ENCODE measurements around the gene GNAT3. TPM values are rescaled to one million over a fixed set of nuclear protein-coding genes. Genes with fewer than 3 reads are reported as not detected.

Gene GNAT3
- total RNA-seq (not detected), polyA plus RNA-seq (not detected)

DNA sequence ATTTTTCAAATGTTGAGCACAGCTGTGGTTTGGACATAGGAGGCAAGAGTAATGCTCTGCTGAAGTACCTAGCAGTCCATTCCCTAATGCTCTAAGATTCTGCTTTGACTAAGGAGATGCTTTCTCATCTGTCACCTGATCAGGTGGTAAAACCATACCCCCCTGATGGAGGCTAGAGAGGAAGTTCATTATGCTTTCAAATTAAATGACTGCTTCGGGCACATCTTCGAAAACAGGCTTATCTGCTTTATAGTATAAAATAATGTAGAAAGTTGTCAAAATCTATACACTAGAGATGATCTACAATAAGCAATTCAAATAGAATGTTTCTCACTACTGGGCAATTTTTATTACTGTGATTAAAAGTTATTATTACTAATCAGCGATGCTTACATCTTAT is at the start of gene GNAT3:
Gene GNAT3 (minus strand): TSS at position 101 of the 400 bp plus-strand sequence. CDS start 138 bp downstream, outside the sequence.
- H3K27ac ChIP-seq (ENCODE audit: insufficient read depth, low read length, poor library complexity, severe bottlenecking): no peak within 1 kb of the TSS
- no peak within 1 kb of the TSS for H3K4me3 ChIP-seq (ENCODE audit: low read depth, low read length)
- Mint-ChIP-seq H3K27me3 (no peaks in the 10 kb centered on the region), H3K27ac (no peak within 1 kb of the TSS), H3K4me3 (no peak within 1 kb of the TSS), H3K4me1 (no peaks in the 10 kb centered on the region), H3K36me3 (no peaks in the 10 kb centered on the region), H3K9me3 (peaks cover 0 to 7% (median 0%) of the 10 kb centered on the region in 7 donors)
- ATAC-seq (ENCODE audit: low read depth in 2 of 2) (no peak), DNase-seq (no peak)
- H3K27me3 ChIP-seq (ENCODE audit: control insufficient read depth, insufficient read depth, low read length): no peaks in the 10 kb centered on the region
- H3K9me3 ChIP-seq (ENCODE audit: control insufficient read depth in 2 of 2, low read length in 2 of 2): no peaks in the 10 kb centered on the region
- no peaks in the 10 kb centered on the region for H3K4me1 ChIP-seq (ENCODE audit: control insufficient read depth, insufficient read depth, low read length, poor library complexity, severe bottlenecking)
- no peaks in the 10 kb centered on the region for H3K36me3 ChIP-seq (ENCODE audit: control insufficient read depth, insufficient read depth, low read length)

DNA sequence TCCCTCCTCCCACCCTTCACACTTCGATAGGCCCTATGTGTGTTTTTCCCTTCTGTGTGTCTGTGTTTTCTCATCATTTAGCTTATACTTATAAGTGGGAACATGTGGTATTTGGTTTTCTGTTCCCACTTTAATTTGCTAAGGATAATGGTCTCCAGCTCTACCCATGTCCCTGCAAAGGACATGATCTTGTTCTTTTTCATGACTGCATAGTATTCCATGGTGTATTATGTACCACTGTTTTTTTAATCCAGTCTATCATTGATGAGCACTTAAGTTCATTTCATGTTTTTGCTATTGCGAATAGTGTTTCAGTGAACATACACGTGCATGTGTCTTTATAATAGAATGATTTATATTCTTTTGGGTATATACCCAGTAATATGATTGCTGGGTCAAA is 46.3 kb upstream of the GNAT3 start:
- H3K27me3 Mint-ChIP-seq: no peaks in the 10 kb centered on the region
- H3K36me3 ChIP-seq (ENCODE audit: control insufficient read depth, insufficient read depth, low read length): no peaks in the 10 kb centered on the region
- H3K4me1 ChIP-seq (ENCODE audit: control insufficient read depth, insufficient read depth, low read length, poor library complexity, severe bottlenecking): no peaks in the 10 kb centered on the region
- peaks cover 5 to 32% (median 12%) of the 10 kb centered on the region in 7 donors for H3K9me3 Mint-ChIP-seq
- H3K4me3 Mint-ChIP-seq: no peak overlapping the region
- DNase-seq (no peak), ATAC-seq (ENCODE audit: low read depth in 2 of 2) (no peak)
- H3K27me3 ChIP-seq (ENCODE audit: control insufficient read depth, insufficient read depth, low read length): no peaks in the 10 kb centered on the region
- no peak overlapping the region for H3K27ac Mint-ChIP-seq
- no peak overlapping the region for H3K27ac ChIP-seq (ENCODE audit: insufficient read depth, low read length, poor library complexity, severe bottlenecking)
- H3K9me3 ChIP-seq (ENCODE audit: control insufficient read depth in 2 of 2, low read length in 2 of 2): no peaks in the 10 kb centered on the region
- H3K36me3 Mint-ChIP-seq: no peaks in the 10 kb centered on the region
- H3K4me3 ChIP-seq (ENCODE audit: low read depth, low read length): no peak overlapping the region
- peaks cover 0 to 4% (median 0%) of the 10 kb centered on the region in 4 donors for H3K4me1 Mint-ChIP-seq

DNA sequence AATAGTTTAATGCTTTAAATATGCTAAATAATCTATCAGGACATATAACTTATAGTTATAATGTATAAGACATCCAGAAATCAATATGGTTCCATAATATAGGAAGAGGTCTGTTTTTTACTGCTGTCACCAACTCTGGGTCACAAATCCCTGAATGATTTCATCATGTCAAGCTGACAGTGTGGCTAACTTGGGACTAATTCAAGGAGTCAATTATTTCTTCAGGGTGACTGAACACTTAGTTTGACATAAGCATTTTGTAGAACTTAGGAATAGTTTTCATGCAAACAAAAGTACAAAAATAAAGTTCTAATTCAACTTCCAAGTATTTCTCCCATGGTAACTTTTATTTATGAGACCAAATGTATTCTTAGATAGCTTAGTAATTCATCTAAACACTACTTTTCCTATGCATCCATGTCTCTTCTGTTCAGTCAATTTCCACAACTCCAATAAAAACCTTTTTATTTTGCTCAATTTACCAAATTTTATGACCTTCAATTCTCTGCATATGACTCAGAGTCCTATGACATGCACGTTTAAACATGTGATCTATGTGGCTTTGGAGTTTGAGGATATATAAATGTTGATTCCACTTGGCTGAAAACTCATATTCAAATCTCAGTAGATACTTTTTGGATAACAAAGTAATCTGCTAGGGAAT is 40.3 kb upstream of the GNAT3 start:
- Histone ChIP-seq H3K27ac (ENCODE audit: insufficient read depth, low read length, poor library complexity, severe bottlenecking) (no peak overlapping the region), H3K4me3 (ENCODE audit: low read depth, low read length) (no peak overlapping the region), H3K4me1 (ENCODE audit: control insufficient read depth, insufficient read depth, low read length, poor library complexity, severe bottlenecking) (no peaks in the 10 kb centered on the region), H3K27me3 (ENCODE audit: control insufficient read depth, insufficient read depth, low read length) (no peaks in the 10 kb centered on the region), H3K9me3 (ENCODE audit: control insufficient read depth in 2 of 2, low read length in 2 of 2) (no peaks in the 10 kb centered on the region), H3K36me3 (ENCODE audit: control insufficient read depth, insufficient read depth, low read length) (no peaks in the 10 kb centered on the region)
- Mint-ChIP-seq H3K36me3 (no peaks in the 10 kb centered on the region), H3K9me3 (peaks cover 0 to 10% (median 5%) of the 10 kb centered on the region in 7 donors), H3K4me1 (no peaks in the 10 kb centered on the region), H3K27me3 (no peaks in the 10 kb centered on the region), H3K27ac (no peak overlapping the region), H3K4me3 (no peak overlapping the region)
- DNase-seq (no peak), ATAC-seq (ENCODE audit: low read depth in 2 of 2) (no peak)

DNA sequence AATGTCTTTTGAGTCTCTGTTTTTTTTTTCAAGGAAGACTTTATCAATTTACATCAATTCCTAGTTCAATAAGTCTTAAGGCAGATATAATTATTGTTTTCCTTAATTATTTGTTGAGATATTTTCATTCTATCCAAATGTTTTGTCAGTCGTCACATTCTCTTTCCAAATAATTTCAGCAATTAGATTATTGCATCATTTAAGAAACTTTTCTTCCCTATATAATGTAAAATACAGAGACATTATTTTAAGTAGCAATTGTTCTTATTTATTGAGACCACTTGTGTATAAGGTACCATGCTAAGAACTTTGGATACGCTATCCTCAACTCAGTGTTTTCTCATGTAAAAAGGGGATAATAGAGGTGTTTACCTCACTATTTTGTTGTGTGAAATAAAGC is 38.1 kb upstream of the GNAT3 start:
- no peak overlapping the region for H3K4me3 Mint-ChIP-seq
- H3K4me1 Mint-ChIP-seq: no peaks in the 10 kb centered on the region
- no peaks in the 10 kb centered on the region for H3K36me3 Mint-ChIP-seq
- Histone ChIP-seq H3K4me3 (ENCODE audit: low read depth, low read length) (no peak overlapping the region), H3K27ac (ENCODE audit: insufficient read depth, low read length, poor library complexity, severe bottlenecking) (no peak overlapping the region), H3K9me3 (ENCODE audit: control insufficient read depth in 2 of 2, low read length in 2 of 2) (no peaks in the 10 kb centered on the region), H3K27me3 (ENCODE audit: control insufficient read depth, insufficient read depth, low read length) (no peaks in the 10 kb centered on the region), H3K4me1 (ENCODE audit: control insufficient read depth, insufficient read depth, low read length, poor library complexity, severe bottlenecking) (no peaks in the 10 kb centered on the region), H3K36me3 (ENCODE audit: control insufficient read depth, insufficient read depth, low read length) (no peaks in the 10 kb centered on the region)
- ATAC-seq (ENCODE audit: low read depth in 2 of 2): no peak
- H3K27ac Mint-ChIP-seq: no peak overlapping the region
- no peaks in the 10 kb centered on the region for H3K27me3 Mint-ChIP-seq
- H3K9me3 Mint-ChIP-seq: peaks cover 0 to 13% (median 5%) of the 10 kb centered on the region in 7 donors
- DNase-seq: no peak

DNA sequence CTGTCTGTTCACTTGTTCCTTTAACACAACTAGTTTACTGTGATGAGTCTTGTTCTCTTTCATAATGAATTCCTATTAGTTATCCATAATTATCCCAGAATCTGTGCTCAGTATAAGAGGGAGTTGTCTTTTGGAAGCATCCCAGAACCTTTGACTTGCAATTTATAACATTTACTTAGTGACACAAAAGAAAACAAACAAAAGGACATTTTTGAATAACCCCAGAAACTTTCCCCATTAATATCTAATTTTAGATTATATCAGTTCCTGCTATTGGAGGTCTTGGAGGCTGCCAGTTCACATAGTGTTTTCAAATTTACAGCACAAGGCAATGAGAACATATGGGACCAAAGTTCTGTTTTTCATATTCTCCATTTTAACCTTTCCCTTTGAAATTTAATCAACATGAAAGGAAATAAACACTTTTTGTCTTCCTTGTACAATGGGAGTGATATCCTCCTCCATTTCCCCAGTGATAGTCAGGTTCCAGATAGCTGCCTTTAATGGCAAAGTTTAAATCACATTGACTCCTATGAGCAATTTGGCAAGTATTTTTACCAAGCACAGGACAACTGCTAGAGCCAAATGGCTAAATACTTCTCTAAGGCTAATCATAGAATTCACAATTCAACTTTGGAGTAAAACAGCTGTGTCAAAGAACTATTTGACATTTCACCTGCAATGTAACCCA is 37.1 kb upstream of the GNAT3 start:
- Histone ChIP-seq H3K4me1 (ENCODE audit: control insufficient read depth, insufficient read depth, low read length, poor library complexity, severe bottlenecking) (no peaks in the 10 kb centered on the region), H3K36me3 (ENCODE audit: control insufficient read depth, insufficient read depth, low read length) (no peaks in the 10 kb centered on the region), H3K27ac (ENCODE audit: insufficient read depth, low read length, poor library complexity, severe bottlenecking) (no peak overlapping the region), H3K27me3 (ENCODE audit: control insufficient read depth, insufficient read depth, low read length) (no peaks in the 10 kb centered on the region), H3K4me3 (ENCODE audit: low read depth, low read length) (no peak overlapping the region), H3K9me3 (ENCODE audit: control insufficient read depth in 2 of 2, low read length in 2 of 2) (no peaks in the 10 kb centered on the region)
- DNase-seq (no peak), ATAC-seq (ENCODE audit: low read depth in 2 of 2) (no peak)
- peaks cover 0 to 13% (median 4%) of the 10 kb centered on the region in 7 donors for H3K9me3 Mint-ChIP-seq
- no peaks in the 10 kb centered on the region for H3K4me1 Mint-ChIP-seq
- no peaks in the 10 kb centered on the region for H3K36me3 Mint-ChIP-seq
- H3K27ac Mint-ChIP-seq: no peak overlapping the region
- no peak overlapping the region for H3K4me3 Mint-ChIP-seq
- H3K27me3 Mint-ChIP-seq: no peaks in the 10 kb centered on the region

- Mint-ChIP-seq H3K9me3 (peaks cover 3 to 15% (median 6%) of the 10 kb centered on the region in 7 donors), H3K4me3 (no peak overlapping the region), H3K4me1 (no peaks in the 10 kb centered on the region), H3K36me3 (no peaks in the 10 kb centered on the region), H3K27me3 (no peaks in the 10 kb centered on the region), H3K27ac (no peak overlapping the region)
- H3K4me3 ChIP-seq (ENCODE audit: low read depth, low read length): no peak overlapping the region
- ATAC-seq (ENCODE audit: low read depth in 2 of 2) (no peak), DNase-seq (no peak)
- no peak overlapping the region for H3K27ac ChIP-seq (ENCODE audit: insufficient read depth, low read length, poor library complexity, severe bottlenecking)
- H3K36me3 ChIP-seq (ENCODE audit: control insufficient read depth, insufficient read depth, low read length): no peaks in the 10 kb centered on the region
- no peaks in the 10 kb centered on the region for H3K9me3 ChIP-seq (ENCODE audit: control insufficient read depth in 2 of 2, low read length in 2 of 2)
- H3K27me3 ChIP-seq (ENCODE audit: control insufficient read depth, insufficient read depth, low read length): no peaks in the 10 kb centered on the region
- no peaks in the 10 kb centered on the region for H3K4me1 ChIP-seq (ENCODE audit: control insufficient read depth, insufficient read depth, low read length, poor library complexity, severe bottlenecking)
These were observed 30.5 kb upstream of the GNAT3 start for GRCh38 chr7:80542398-80542797.

DNA sequence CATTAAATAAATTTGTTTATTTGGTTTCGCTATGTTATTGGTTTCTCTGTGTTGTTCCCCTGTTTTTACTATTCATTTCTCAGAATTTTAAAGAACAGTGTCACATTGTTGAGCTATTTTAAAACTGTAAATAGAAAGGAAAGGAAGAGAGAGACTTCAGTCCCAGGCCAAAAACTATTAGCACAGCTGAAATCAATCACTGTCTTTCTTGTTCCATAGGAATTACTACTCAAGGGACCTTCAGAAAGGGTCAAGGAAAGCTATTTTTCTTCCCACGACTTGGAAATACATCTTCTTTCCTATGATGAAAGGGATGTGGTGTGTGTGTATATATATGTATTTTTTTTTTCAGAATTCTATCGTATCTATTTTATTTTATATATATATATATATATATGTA is 29.0 kb upstream of the GNAT3 start:
- Mint-ChIP-seq H3K4me1 (no peaks in the 10 kb centered on the region), H3K27me3 (no peaks in the 10 kb centered on the region)

DNA sequence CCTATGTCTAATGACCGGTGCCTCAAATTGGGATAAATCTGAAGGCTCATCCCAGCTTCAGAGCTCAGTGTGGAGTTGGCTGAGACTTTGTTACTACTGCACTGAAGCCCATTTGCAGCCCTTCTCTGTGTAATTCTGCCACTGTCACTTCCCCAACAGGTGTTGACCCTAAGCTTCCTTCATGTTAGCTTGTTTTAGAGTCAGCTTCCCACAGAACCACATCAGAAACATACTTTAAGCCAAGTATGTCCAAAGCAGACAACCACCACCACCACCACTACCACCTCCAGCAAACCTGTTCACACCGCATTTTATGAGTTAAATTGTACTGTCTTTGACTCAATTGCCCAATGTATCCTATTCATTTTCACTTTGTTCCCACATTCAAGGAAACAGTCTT is 25.2 kb upstream of the GNAT3 start:
- no peaks in the 10 kb centered on the region for H3K4me1 ChIP-seq (ENCODE audit: control insufficient read depth, insufficient read depth, low read length, poor library complexity, severe bottlenecking)
- H3K27me3 ChIP-seq (ENCODE audit: control insufficient read depth, insufficient read depth, low read length): no peaks in the 10 kb centered on the region
- no peak overlapping the region for H3K27ac ChIP-seq (ENCODE audit: insufficient read depth, low read length, poor library complexity, severe bottlenecking)
- no peak for ATAC-seq (ENCODE audit: low read depth in 2 of 2)
- peaks cover 2 to 10% (median 4%) of the 10 kb centered on the region in 7 donors for H3K9me3 Mint-ChIP-seq
- no peaks in the 10 kb centered on the region for H3K36me3 ChIP-seq (ENCODE audit: control insufficient read depth, insufficient read depth, low read length)
- no peaks in the 10 kb centered on the region for H3K9me3 ChIP-seq (ENCODE audit: control insufficient read depth in 2 of 2, low read length in 2 of 2)
- H3K4me3 Mint-ChIP-seq: no peak overlapping the region
- no peaks in the 10 kb centered on the region for H3K36me3 Mint-ChIP-seq
- H3K27me3 Mint-ChIP-seq: no peaks in the 10 kb centered on the region
- no peaks in the 10 kb centered on the region for H3K4me1 Mint-ChIP-seq
- no peak overlapping the region for H3K4me3 ChIP-seq (ENCODE audit: low read depth, low read length)
- DNase-seq: no peak
- no peak overlapping the region for H3K27ac Mint-ChIP-seq

More for the DNA sequence above, 29.0 kb upstream of the GNAT3 start:
- no peak for DNase-seq
- Mint-ChIP-seq H3K27ac (no peak overlapping the region), H3K9me3 (peaks cover 0 to 10% (median 4%) of the 10 kb centered on the region in 7 donors), H3K36me3 (no peaks in the 10 kb centered on the region), H3K4me3 (no peak overlapping the region)
- Histone ChIP-seq H3K27ac (ENCODE audit: insufficient read depth, low read length, poor library complexity, severe bottlenecking) (no peak overlapping the region), H3K27me3 (ENCODE audit: control insufficient read depth, insufficient read depth, low read length) (no peaks in the 10 kb centered on the region), H3K4me1 (ENCODE audit: control insufficient read depth, insufficient read depth, low read length, poor library complexity, severe bottlenecking) (no peaks in the 10 kb centered on the region), H3K36me3 (ENCODE audit: control insufficient read depth, insufficient read depth, low read length) (no peaks in the 10 kb centered on the region), H3K4me3 (ENCODE audit: low read depth, low read length) (no peak overlapping the region), H3K9me3 (ENCODE audit: control insufficient read depth in 2 of 2, low read length in 2 of 2) (no peaks in the 10 kb centered on the region)
- no peak for ATAC-seq (ENCODE audit: low read depth in 2 of 2)
